Kidney (tissue), 14 donors: ENCODE data around the gene RASD1. TPM values are rescaled to one million over a fixed set of nuclear protein-coding genes. Genes with fewer than 3 reads are reported as not detected.

Experiments
- DNase-seq, 5 donors: peaks; one replicate each; pipeline ENCODE4 v3.0.0-alpha.2; 2013 to 2020
- FAIRE-seq: peaks from 2 replicates; lab custom pipeline; 2012; peaks lifted over from hg19 to GRCh38; lab: Jason Lieb, UNC
- H3K27ac ChIP-seq, 2 donors: one replicate each; pipeline ENCODE4 v1.7.0; 2013; ENCODE audit warnings: low read depth in 2 of 2, low read length in 2 of 2, inconsistent platforms in 1 of 2
- H3K27me3 ChIP-seq: one replicate; pipeline ENCODE4 v1.7.1; 2013; ENCODE audit warnings: low read length, inconsistent platforms; ENCODE audit not compliant: control insufficient read depth, insufficient read depth
- H3K36me3 ChIP-seq, 3 donors: one replicate each; pipeline versions ENCODE4 v1.7.0 to v1.7.1; 2013; ENCODE audit warnings: low read length in 3 of 3, control low read depth in 1 of 3, inconsistent platforms in 1 of 3; ENCODE audit not compliant: insufficient read depth in 3 of 3, control insufficient read depth in 2 of 3
- H3K4me1 ChIP-seq, 3 donors: one replicate each; pipeline versions ENCODE4 v1.7.0 to v1.7.1; 2013; ENCODE audit warnings: low read length in 3 of 3, inconsistent platforms in 1 of 3, low read depth in 1 of 3; ENCODE audit not compliant: control insufficient read depth in 2 of 3, insufficient read depth in 2 of 3
- H3K4me3 ChIP-seq, 3 donors: one replicate each; pipeline versions ENCODE4 v1.7.0 to v1.8.1; 2013; ENCODE audit warnings: low read length in 3 of 3, control low read depth in 1 of 3, inconsistent platforms in 1 of 3
- H3K9ac ChIP-seq, 3 donors: one replicate each; pipeline versions ENCODE4 v1.7.0 to v1.7.1; 2013; ENCODE audit warnings: low read length in 3 of 3, control low read depth in 1 of 3, inconsistent platforms in 1 of 3
- H3K9me3 ChIP-seq, 3 donors: one replicate each; pipeline versions ENCODE4 v1.7.0 to v1.7.1; 2013; ENCODE audit warnings: low read length in 3 of 3, control low read depth in 1 of 3, inconsistent platforms in 1 of 3; ENCODE audit not compliant: control insufficient read depth in 2 of 3, insufficient read depth in 1 of 3
- CTCF ChIP-seq: IDR thresholded peaks from 3 replicates; pipeline ENCODE4 v1.5.1; 2012; ENCODE audit warnings: mild to moderate bottlenecking, moderate library complexity, borderline replicate concordance; ENCODE audit not compliant: insufficient read depth; ENCODE audit errors: extremely low read depth
- intact Hi-C: fragments of 100-400 bp; cut with DNase I; formaldehyde crosslinking; loops from one replicate; pipeline ENCODE4 v1.11.1; 2022
- polyA plus RNA-seq: library from polyadenylated mRNA; stranded (reverse); fragments of 350-450 nt; fragmentation: Illumina TruSeq; extraction: RNeasy Lipid Tissue Mini Kit (QIAGEN cat#74804); gene quantifications from one replicate; pipeline ENCODE4 v1.2.3, GENCODE V29; 2014; ENCODE audit warnings: low read depth, low replicate concordance; ENCODE audit not compliant: insufficient read depth
- total RNA-seq: library from RNA; stranded (reverse); fragmentation: NEBNext Ultra II Directional; extraction: Animal tissue kit (Norgen Biotek cat#: 25700); gene quantifications from one replicate; pipeline ENCODE4 v1.2.1, GENCODE V29; 2021
- donor health status: control.
- donor health status: control.
- donor health status: control.
- donor health status: control.
- donor health status: control.
- donor health status: DM: yes; HTN: yes; CAD: no.
- donor health status: Normal renal cell carcinoma (clear cell type).

RASD1 gene
- total and polyA plus RNA-seq, 2 donors from 2014 or later: 103 to 147 TPM

GRCh38 chr17:17526369-17526768 is 30.2 kb upstream of the RASD1 start:
- intact Hi-C loops: no loop called here
- Histone ChIP-seq H3K4me3 (no peak overlapping the region), H3K9ac (no peak overlapping the region), H3K36me3 (no peaks in the 10 kb centered on the region), H3K27ac (no peak overlapping the region), H3K9me3 (no peaks in the 10 kb centered on the region), H3K27me3 (no peaks in the 10 kb centered on the region), H3K4me1 (peaks cover 0 to 4% (median 0%) of the 10 kb centered on the region in 3 donors)
- no peak for DNase-seq
- TF ChIP-seq CTCF: no peak
- FAIRE-seq: no peak

- DNase-seq (no peak), FAIRE-seq (no peak)
- no peak overlapping the region for H3K9ac ChIP-seq
- no peak for TF ChIP-seq CTCF
- H3K9me3 ChIP-seq: no peaks in the 10 kb centered on the region
- intact Hi-C loops: no loop called here
- no peaks in the 10 kb centered on the region for H3K27me3 ChIP-seq
- no peaks in the 10 kb centered on the region for H3K36me3 ChIP-seq
- peaks cover 0 to 4% (median 0%) of the 10 kb centered on the region in 3 donors for H3K4me1 ChIP-seq
- no peak overlapping the region for H3K27ac ChIP-seq
- H3K4me3 ChIP-seq: no peak overlapping the region
Measured at GRCh38 chr17:17525956-17526355, 29.8 kb upstream of the RASD1 start.

GRCh38 chr17:17525311-17525710 is 29.1 kb upstream of the RASD1 start:
- DNase-seq: peak in 1 of 5 donors; percentile 27
- no peaks in the 10 kb centered on the region for H3K9me3 ChIP-seq
- intact Hi-C loops: no loop called here
- FAIRE-seq: no peak
- no peaks in the 10 kb centered on the region for H3K36me3 ChIP-seq
- TF ChIP-seq CTCF: no peak
- peaks cover 0 to 4% (median 0%) of the 10 kb centered on the region in 3 donors for H3K4me1 ChIP-seq
- no peaks in the 10 kb centered on the region for H3K27me3 ChIP-seq
- H3K4me3 ChIP-seq: no peak overlapping the region
- H3K27ac ChIP-seq: no peak overlapping the region
- no peak overlapping the region for H3K9ac ChIP-seq
